IPS DF 4.7 (cell line): ENCODE measurements around the gene LUC7L.
"Not testable (repeated sequence)": the region's sequence is repeated elsewhere in the genome, so short reads cannot be mapped to it uniquely, and the experiment has no call there.

Source experiments
- DNase-seq: peaks from one replicate; pipeline ENCODE4 v3.0.0-alpha.2; 2013; ENCODE audit warnings: low spot score; ENCODE audit errors: extremely low read depth

Gene LUC7L

GRCh38 chr16:263944-264343 lies 34.7 kb upstream of the LUC7L start:
- DNase-seq, result no peak

- DNase-seq, result no peak
Measured at GRCh38 chr16:263182-263774, 34.0 kb upstream of the LUC7L start.

GRCh38 chr16:262121-262745 lies 33.0 kb upstream of the LUC7L start:
- DNase-seq, result no peak

- DNase-seq, result no peak
Measured at GRCh38 chr16:261031-261691, 31.9 kb upstream of the LUC7L start.

GRCh38 chr16:260326-260725 lies 31.1 kb upstream of the LUC7L start:
- no peak for DNase-seq

- DNase-seq, result no peak
Measured at GRCh38 chr16:259814-260253, 30.6 kb upstream of the LUC7L start.

- no peak for DNase-seq
Measured at GRCh38 chr16:259226-259625, 30.0 kb upstream of the LUC7L start.

GRCh38 chr16:258091-258490 lies 28.8 kb upstream of the LUC7L start:
- DNase-seq, result not testable (repeated sequence)

GRCh38 chr16:255183-255582 lies 25.9 kb upstream of the LUC7L start:
- no peak for DNase-seq

GRCh38 chr16:254461-254860 lies 25.2 kb upstream of the LUC7L start:
- no peak for DNase-seq

GRCh38 chr16:253833-254232 lies 24.6 kb upstream of the LUC7L start:
- no peak for DNase-seq

- DNase-seq, result no peak
Measured at GRCh38 chr16:252366-253337, 23.4 kb upstream of the LUC7L start.

GRCh38 chr16:249431-249830 lies 20.2 kb upstream of the LUC7L start:
- DNase-seq, result no peak

GRCh38 chr16:247027-247426 lies 17.8 kb upstream of the LUC7L start:
- DNase-seq, result no peak

GRCh38 chr16:245105-245504 lies 15.9 kb upstream of the LUC7L start:
- DNase-seq, result no peak

- no peak for DNase-seq
Measured at GRCh38 chr16:243348-243747, 14.1 kb upstream of the LUC7L start.

- no peak for DNase-seq
Measured at GRCh38 chr16:242281-242680, 13.0 kb upstream of the LUC7L start.

- no peak for DNase-seq
Measured at GRCh38 chr16:240559-240958, 11.3 kb upstream of the LUC7L start.

- DNase-seq, result no peak
Measured at GRCh38 chr16:239948-240277, 10.7 kb upstream of the LUC7L start.

- DNase-seq, result peak; percentile 51
Measured at GRCh38 chr16:234468-235305, 5.4 kb upstream of the LUC7L start, which contains the start of gene FAM234A. TSS of gene FAM234A (plus strand) at chr16:234821. CDS start at chr16:254414, 19,593 bp downstream.

GRCh38 chr16:230949-231348 lies 1.7 kb upstream of the LUC7L start:
- no peak for DNase-seq
